GM18499 (cell line): ENCODE data around the gene OR7G3.

Experiments used
- ATAC-seq: cut with Tn5 transposase; IDR thresholded peaks from one replicate; pipeline ENCODE4 v1.9.1; 2021; ENCODE audit warnings: moderate number of reproducible peaks; ENCODE audit not compliant: insufficient read depth, unreplicated experiment

The OR7G3 gene

GRCh38 chr19:9115307-9115813, 11.4 kb downstream of the OR7G3 start, which contains the start of gene OR7G1:
Gene OR7G1, minus strand, starts transcription at chr19:9115763. Its CDS starts 0 bp downstream, at chr19:9115763.
- ATAC-seq, result no peak

- ATAC-seq, result no peak
Observed at GRCh38 chr19:9109959-9110358, 16.8 kb downstream of the OR7G3 start.

GRCh38 chr19:9107375-9107774, 19.4 kb downstream of the OR7G3 start, which contains the start of gene OR7G2:
Gene OR7G2, minus strand, starts transcription at chr19:9107475. Its CDS starts 4,232 bp downstream, at chr19:9103243.
- no peak for ATAC-seq

GRCh38 chr19:9086761-9087160, 40.0 kb downstream of the OR7G3 start, which contains the start of gene OR1M1:
Gene OR1M1, plus strand, starts transcription at chr19:9087061. Its CDS starts 6,184 bp downstream, at chr19:9093245.
- no peak for ATAC-seq

- no peak for ATAC-seq
Observed at GRCh38 chr19:9078651-9079050, 48.1 kb downstream of the OR7G3 start.

- ATAC-seq, result no peak
Observed at GRCh38 chr19:9076901-9077300, 49.8 kb downstream of the OR7G3 start.
